ENCODE measurements around the gene CCNT2. TPM values are rescaled to one million over a fixed set of nuclear protein-coding genes. Genes with fewer than 3 reads are reported as not detected.

CCNT2 gene
- total RNA-seq, 1 experiment from 2014 or later = 38.1 TPM

- TF ChIP-seq ZNF425 (CRISPR knock-in tag; conservative IDR thresholded peaks at IDR 0.05) (no peak), MAX (CRISPR knock-in tag; IDR thresholded peaks at IDR 0.05) (no peak), E2F1 (CRISPR knock-in tag; IDR thresholded peaks at IDR 0.05) (no peak), ZMAT4 (CRISPR knock-in tag; IDR thresholded peaks at IDR 0.05) (no peak), CBFB (CRISPR knock-in tag; IDR thresholded peaks at IDR 0.05; ENCODE audit: low read depth) (no peak), SOX15 (CRISPR knock-in tag; IDR thresholded peaks at IDR 0.05) (no peak), CDX4 (CRISPR knock-in tag; IDR thresholded peaks at IDR 0.05; ENCODE audit: borderline replicate concordance) (no peak), USF1 (CRISPR knock-in tag; IDR thresholded peaks at IDR 0.05) (no peak)
Observed at GRCh38 chr2:134869946-134870736, 48.5 kb upstream of the CCNT2 start (continued).

GRCh38 chr2:134873152-134873551 lies 45.5 kb upstream of the CCNT2 start:
- ChIA-PET POLR2A (no interaction called here), CTCF (no interaction called here)
- H3K27ac Mint-ChIP-seq = no peak overlapping the region
- no peaks in the 10 kb centered on the region for H3K4me1 Mint-ChIP-seq
- no peak overlapping the region for H3K4me3 Mint-ChIP-seq
- ATAC-seq = no peak
- H3K36me3 Mint-ChIP-seq = no peaks in the 10 kb centered on the region
- DNase-seq (ENCODE audit: low spot score) = no peak
- TF ChIP-seq ZNF671 (CRISPR knock-in tag; IDR thresholded peaks at IDR 0.05) (no peak), MXD4 (CRISPR knock-in tag; IDR thresholded peaks at IDR 0.05; ENCODE audit: borderline replicate concordance) (no peak), RORB (CRISPR knock-in tag; IDR thresholded peaks at IDR 0.05) (no peak), ZSCAN18 (CRISPR knock-in tag; IDR thresholded peaks at IDR 0.05) (no peak), KAT7 (CRISPR knock-in tag; IDR thresholded peaks at IDR 0.05; ENCODE audit: borderline replicate concordance) (no peak), TCF7 (CRISPR knock-in tag; IDR thresholded peaks at IDR 0.05; ENCODE audit: low read depth) (no peak), AFF4 (CRISPR knock-in tag; IDR thresholded peaks at IDR 0.05; ENCODE audit: borderline replicate concordance) (no peak), FOXP4 (CRISPR knock-in tag; IDR thresholded peaks at IDR 0.05) (no peak), SMAD3 (CRISPR knock-in tag; IDR thresholded peaks at IDR 0.05; ENCODE audit: borderline replicate concordance) (no peak), IRF2 (CRISPR knock-in tag; IDR thresholded peaks at IDR 0.05; ENCODE audit: borderline replicate concordance, low read depth) (no peak), NR2C2 (CRISPR knock-in tag; IDR thresholded peaks at IDR 0.05) (no peak), NR1H2 (CRISPR knock-in tag; IDR thresholded peaks at IDR 0.05) (no peak), CREB1 (CRISPR knock-in tag; IDR thresholded peaks at IDR 0.05) (no peak), CDX4 (CRISPR knock-in tag; IDR thresholded peaks at IDR 0.05; ENCODE audit: borderline replicate concordance) (no peak)
- no peaks in the 10 kb centered on the region for H3K27me3 Mint-ChIP-seq (ENCODE audit: low read depth)
- H3K9me3 Mint-ChIP-seq = peaks cover 13% of the 10 kb centered on the region
